Psoas muscle (tissue), 8 donors: ENCODE measurements around the gene ZNF469. TPM values are rescaled to one million over a fixed set of nuclear protein-coding genes. Genes with fewer than 3 reads are reported as not detected.

Experiments used
- ATAC-seq, 4 donors: fragments of 200-7000 bp; cut with Tn5 transposase; one replicate each; pipeline ENCODE4 v1.9.1; 2020; ENCODE audit warnings: moderate library complexity in 3 of 4, mild to moderate bottlenecking in 2 of 4
- DNase-seq, 2 donors: peaks; one replicate each; pipeline ENCODE4 v3.0.0-alpha.2; 2020
- H3K27ac ChIP-seq: fragments of 200-600 bp; one replicate; pipeline ENCODE4 v1.8.0; 2022
- H3K27me3 ChIP-seq, 3 donors: fragments of 200-600 bp in 1 of 3; one replicate each; pipeline versions ENCODE4 v1.6.1 to v1.8.0; 2013 to 2022; ENCODE audit warnings: low read length in 2 of 3, mild to moderate bottlenecking in 2 of 3, moderate library complexity in 1 of 3; ENCODE audit not compliant: insufficient read depth in 3 of 3
- H3K36me3 ChIP-seq, 2 donors: fragments of 200-600 bp in 1 of 2; one replicate each; pipeline versions ENCODE4 v1.6.1 to v1.8.0; 2013 to 2022; ENCODE audit warnings: low read depth in 1 of 2, mild to moderate bottlenecking in 1 of 2, moderate library complexity in 1 of 2; ENCODE audit not compliant: insufficient read depth in 1 of 2
- H3K4me1 ChIP-seq: fragments of 200-600 bp; one replicate; pipeline ENCODE4 v1.8.0; 2022
- H3K4me3 ChIP-seq: fragments of 200-600 bp; one replicate; pipeline ENCODE4 v1.8.0; 2022; ENCODE audit warnings: mild to moderate bottlenecking
- H3K9me3 ChIP-seq: fragments of 200-600 bp; one replicate; pipeline ENCODE4 v1.8.0; 2022
- WGBS, 3 donors: extraction: QIAGEN DNeasy Blood & Tissue Kit; methylation state at CpG; one replicate each; pipeline versions ENCODE4 v1.1.6 to v1.1.7; 2013; 5-methylcytosine and 5-hydroxymethylcytosine counted together
- intact Hi-C, 2 donors: fragments of 100-400 bp; cut with DNase I; formaldehyde crosslinking; loops; one replicate each; pipeline versions ENCODE4 v1.11.0 to v1.14.2; 2022
- polyA plus RNA-seq, 3 donors: library from polyadenylated mRNA; stranded (reverse); fragments of 200-250 nt; gene quantifications; one replicate each; pipeline ENCODE4 v1.2.3, GENCODE V29; 2013
- total RNA-seq, 4 donors: library from RNA; stranded (reverse); fragmentation: NEBNext Ultra II Directional in 2 of 4; extraction: Animal tissue kit (Norgen Biotek cat#: 25700) in 2 of 4; gene quantifications; one replicate each; pipeline versions ENCODE4 v1.2.1 to v1.2.4, GENCODE V29; 2021 to 2023
- TF ChIP-seq, protein P1 (sequence below): fragments of 200-600 bp; IDR thresholded peaks from one replicate; pipeline ENCODE4 v1.8.0; 2022; ENCODE audit warnings: antibody characterized with exemption
- donor health status: healthy with polysubstance abuse.
- donor health status: DM: no; HTN: no; CAD: no; lungs with moderate emphysema.
- donor health status: Bipolar disorder and iron deficiency.
- donor health status: healthy.
- donor health status: DM: yes; HTN: yes; CAD: no.
- donor health status: DM: no; HTN: no; CAD: no.
- donor health status: DM: no; HTN: no; CAD: no.
- donor health status: DM: yes; HTN: yes; CAD: no.

Gene ZNF469
- total and polyA plus RNA-seq, 7 donors: 0.08 to 1.7 (median 0.30) TPM

DNA sequence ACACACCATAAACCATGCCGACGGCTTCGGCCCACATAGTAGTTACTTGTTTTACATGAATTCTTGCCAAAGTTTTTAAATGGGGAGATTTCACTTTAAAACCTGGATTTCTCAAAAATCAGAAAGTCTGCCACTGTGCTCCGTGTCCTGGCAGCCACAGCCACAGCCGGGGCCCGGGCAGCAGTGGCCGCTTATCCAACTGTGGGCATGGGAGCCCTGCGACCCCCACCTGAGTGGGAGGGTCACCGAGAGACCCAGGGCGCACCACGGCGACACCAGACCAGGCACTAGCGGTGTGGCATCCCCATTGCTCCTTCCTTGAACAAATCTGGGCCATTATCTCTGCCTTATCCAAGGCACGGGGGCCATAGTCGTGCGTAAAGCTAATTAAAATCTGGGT, 30.0 kb downstream of the ZNF469 start:
- Histone ChIP-seq H3K4me1 (no peaks in the 10 kb centered on the region), H3K27ac (no peak overlapping the region), H3K36me3 (no peaks in the 10 kb centered on the region), H3K27me3 (no peaks in the 10 kb centered on the region), H3K4me3 (no peak overlapping the region), H3K9me3 (no peaks in the 10 kb centered on the region)
- TF ChIP-seq, protein P1, sequence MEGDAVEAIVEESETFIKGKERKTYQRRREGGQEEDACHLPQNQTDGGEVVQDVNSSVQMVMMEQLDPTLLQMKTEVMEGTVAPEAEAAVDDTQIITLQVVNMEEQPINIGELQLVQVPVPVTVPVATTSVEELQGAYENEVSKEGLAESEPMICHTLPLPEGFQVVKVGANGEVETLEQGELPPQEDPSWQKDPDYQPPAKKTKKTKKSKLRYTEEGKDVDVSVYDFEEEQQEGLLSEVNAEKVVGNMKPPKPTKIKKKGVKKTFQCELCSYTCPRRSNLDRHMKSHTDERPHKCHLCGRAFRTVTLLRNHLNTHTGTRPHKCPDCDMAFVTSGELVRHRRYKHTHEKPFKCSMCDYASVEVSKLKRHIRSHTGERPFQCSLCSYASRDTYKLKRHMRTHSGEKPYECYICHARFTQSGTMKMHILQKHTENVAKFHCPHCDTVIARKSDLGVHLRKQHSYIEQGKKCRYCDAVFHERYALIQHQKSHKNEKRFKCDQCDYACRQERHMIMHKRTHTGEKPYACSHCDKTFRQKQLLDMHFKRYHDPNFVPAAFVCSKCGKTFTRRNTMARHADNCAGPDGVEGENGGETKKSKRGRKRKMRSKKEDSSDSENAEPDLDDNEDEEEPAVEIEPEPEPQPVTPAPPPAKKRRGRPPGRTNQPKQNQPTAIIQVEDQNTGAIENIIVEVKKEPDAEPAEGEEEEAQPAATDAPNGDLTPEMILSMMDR: no peak
- DNase-seq (no peak), ATAC-seq (no peak)
- 77 to 88% (median 80%) methylated on average over 16 of the region's 16 CpGs for whole genome bisulfite sequencing, 3 donors
- intact Hi-C loops: no loop called here

DNA sequence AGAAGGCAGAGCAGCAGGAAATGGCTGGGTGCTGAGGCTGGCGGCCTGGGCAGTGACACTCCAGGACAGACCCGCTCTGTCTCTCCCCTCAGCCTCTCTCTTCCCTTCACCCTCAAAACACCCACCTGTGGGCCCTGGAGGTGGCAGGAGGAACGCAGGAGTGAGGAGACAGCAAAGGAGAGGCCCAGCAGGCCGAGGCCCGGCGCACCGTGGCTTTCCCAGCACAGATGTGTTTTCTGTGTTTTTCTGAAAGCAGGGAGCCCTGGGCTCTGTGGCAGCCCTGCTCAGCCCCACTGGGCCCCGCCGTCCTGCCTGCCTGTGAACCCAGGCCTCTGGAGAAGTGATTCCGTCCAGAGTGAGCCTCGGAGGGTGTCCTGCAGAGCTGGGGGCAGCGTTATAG, 30.5 kb downstream of the ZNF469 start:
- Histone ChIP-seq H3K9me3 (no peaks in the 10 kb centered on the region), H3K4me3 (no peak overlapping the region), H3K27me3 (no peaks in the 10 kb centered on the region), H3K4me1 (no peaks in the 10 kb centered on the region), H3K36me3 (no peaks in the 10 kb centered on the region), H3K27ac (no peak overlapping the region)
- 84 to 92% (median 87%) methylated on average over 12 of the region's 12 CpGs for WGBS, 3 donors
- no peak for DNase-seq
- no peak for ATAC-seq
- TF ChIP-seq, protein P1: no peak
- intact Hi-C loops: no loop called here

DNA sequence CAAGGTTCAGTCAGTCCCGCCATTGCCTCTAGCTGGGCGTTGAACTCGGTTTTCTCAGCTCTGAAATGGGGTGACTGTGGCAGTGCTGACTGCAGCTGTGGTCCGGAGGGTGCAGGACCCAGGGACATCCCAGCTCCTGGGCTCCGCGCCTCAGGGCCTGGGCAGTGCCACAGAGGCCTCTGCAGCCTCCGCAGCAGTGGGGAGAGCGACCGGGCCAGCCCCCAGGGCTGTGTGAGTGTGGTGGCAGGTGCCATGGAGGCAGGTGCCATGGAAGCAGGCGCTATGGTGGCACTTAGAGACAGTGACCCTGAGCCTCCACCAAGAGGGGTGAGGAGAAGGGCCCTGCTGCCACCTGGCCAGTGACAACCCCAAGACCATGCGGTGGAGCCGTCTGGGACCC, 30.9 kb downstream of the ZNF469 start:
- Histone ChIP-seq H3K36me3 (no peaks in the 10 kb centered on the region), H3K9me3 (no peaks in the 10 kb centered on the region), H3K27me3 (no peaks in the 10 kb centered on the region), H3K4me1 (no peaks in the 10 kb centered on the region), H3K4me3 (no peak overlapping the region), H3K27ac (no peak overlapping the region)
- intact Hi-C loops: no loop called here
- no peak for DNase-seq
- TF ChIP-seq, protein P1: no peak
- no peak for ATAC-seq
- WGBS, 3 donors: 95 to 99% (median 95%) methylated on average over 12 of the region's 12 CpGs

- Histone ChIP-seq H3K4me1 (no peaks in the 10 kb centered on the region), H3K36me3 (no peaks in the 10 kb centered on the region), H3K9me3 (no peaks in the 10 kb centered on the region), H3K27ac (no peak overlapping the region), H3K27me3 (no peaks in the 10 kb centered on the region), H3K4me3 (no peak overlapping the region)
- intact Hi-C loops: no loop called here
- no peak for DNase-seq
- WGBS, 3 donors: 88 to 92% (median 90%) methylated on average over 30 to 34 of the region's 34 CpGs
- no peak for ATAC-seq
- TF ChIP-seq, protein P1: no peak
Observed at GRCh38 chr16:88414521-88415380, 32.0 kb downstream of the ZNF469 start.

- no peak overlapping the region for H3K27ac ChIP-seq
- TF ChIP-seq, protein P1: no peak
- no peak overlapping the region for H3K4me3 ChIP-seq
- H3K36me3 ChIP-seq: no peaks in the 10 kb centered on the region
- intact Hi-C loops: no loop called here
- DNase-seq: no peak
- no peak for ATAC-seq
- H3K4me1 ChIP-seq: no peaks in the 10 kb centered on the region
- H3K27me3 ChIP-seq: no peaks in the 10 kb centered on the region
- 86 to 90% (median 89%) methylated on average over 5 of the region's 5 CpGs for WGBS, 3 donors
- H3K9me3 ChIP-seq: no peaks in the 10 kb centered on the region
Observed at GRCh38 chr16:88415381-88415705, 32.6 kb downstream of the ZNF469 start.
